Measurements from ENCODE around the gene RAMACL. TPM values are rescaled to one million over a fixed set of nuclear protein-coding genes. Genes with fewer than 3 reads are reported as not detected.

Gene RAMACL
- total RNA-seq, 1 experiment from 2014 or later = 0.77 TPM

DNA sequence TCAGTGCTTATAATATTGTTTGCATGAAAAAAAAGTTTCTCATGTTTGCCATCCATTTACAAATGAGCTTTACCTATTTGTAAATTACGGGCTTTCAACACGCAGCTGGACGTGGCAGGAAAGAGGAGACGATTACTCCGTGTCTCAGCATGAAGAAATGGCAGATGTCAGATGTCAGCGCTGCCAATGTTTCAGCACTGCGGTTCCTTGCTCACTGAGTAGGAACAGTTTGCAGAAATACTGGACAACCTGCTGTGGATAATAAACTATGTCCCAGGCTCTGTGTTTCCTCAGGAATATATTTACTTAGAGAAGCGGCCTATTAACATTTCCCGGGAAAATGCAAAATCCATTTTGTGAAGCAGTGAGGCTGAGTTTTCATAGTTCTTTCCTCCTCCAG lies 22.7 kb downstream of the RAMACL start:
- no peak for DNase-seq (ENCODE audit: low spot score)
- Histone ChIP-seq H3K4me1 (ENCODE audit: insufficient read depth, low read length, poor library complexity, severe bottlenecking) (no peaks in the 10 kb centered on the region), H3K9me3 (ENCODE audit: low read depth, low read length, poor library complexity, severe bottlenecking) (no peaks in the 10 kb centered on the region), H3K36me3 (ENCODE audit: insufficient read depth, low read length, poor library complexity, severe bottlenecking) (no peaks in the 10 kb centered on the region), H3K4me3 (ENCODE audit: low read depth, low read length, poor library complexity, severe bottlenecking) (no peak overlapping the region), H3K27ac (ENCODE audit: low read depth, low read length, poor library complexity, severe bottlenecking) (no peak overlapping the region), H3K27me3 (replicated peaks; ENCODE audit: insufficient read depth, low read depth, low read length, poor library complexity) (no peaks in the 10 kb centered on the region)
- intact Hi-C loops (cut with micrococcal nuclease; ENCODE audit: unreplicated experiment) = no loop called here
- POLR2A ChIA-PET (ENCODE audit: low non-redundant PET) = no interaction called here
- TF ChIP-seq EZH2 (IDR thresholded peaks at IDR 0.05; ENCODE audit: borderline replicate concordance, low read depth, low read length, poor library complexity, severe bottlenecking) = no peak
- TF ChIP-seq, protein P1, sequence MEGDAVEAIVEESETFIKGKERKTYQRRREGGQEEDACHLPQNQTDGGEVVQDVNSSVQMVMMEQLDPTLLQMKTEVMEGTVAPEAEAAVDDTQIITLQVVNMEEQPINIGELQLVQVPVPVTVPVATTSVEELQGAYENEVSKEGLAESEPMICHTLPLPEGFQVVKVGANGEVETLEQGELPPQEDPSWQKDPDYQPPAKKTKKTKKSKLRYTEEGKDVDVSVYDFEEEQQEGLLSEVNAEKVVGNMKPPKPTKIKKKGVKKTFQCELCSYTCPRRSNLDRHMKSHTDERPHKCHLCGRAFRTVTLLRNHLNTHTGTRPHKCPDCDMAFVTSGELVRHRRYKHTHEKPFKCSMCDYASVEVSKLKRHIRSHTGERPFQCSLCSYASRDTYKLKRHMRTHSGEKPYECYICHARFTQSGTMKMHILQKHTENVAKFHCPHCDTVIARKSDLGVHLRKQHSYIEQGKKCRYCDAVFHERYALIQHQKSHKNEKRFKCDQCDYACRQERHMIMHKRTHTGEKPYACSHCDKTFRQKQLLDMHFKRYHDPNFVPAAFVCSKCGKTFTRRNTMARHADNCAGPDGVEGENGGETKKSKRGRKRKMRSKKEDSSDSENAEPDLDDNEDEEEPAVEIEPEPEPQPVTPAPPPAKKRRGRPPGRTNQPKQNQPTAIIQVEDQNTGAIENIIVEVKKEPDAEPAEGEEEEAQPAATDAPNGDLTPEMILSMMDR (conservative IDR thresholded peaks at IDR 0.05; ENCODE audit: low read depth, low read length) = no peak
- no TSS peak for BruUV-seq (replicated peaks)
- CTCF ChIA-PET = interaction anchor here (0.7 kb wide), 1 partner anchor 143 kb away, joined by 3 read pairs; no protein-coding TSS in a partner anchor

DNA sequence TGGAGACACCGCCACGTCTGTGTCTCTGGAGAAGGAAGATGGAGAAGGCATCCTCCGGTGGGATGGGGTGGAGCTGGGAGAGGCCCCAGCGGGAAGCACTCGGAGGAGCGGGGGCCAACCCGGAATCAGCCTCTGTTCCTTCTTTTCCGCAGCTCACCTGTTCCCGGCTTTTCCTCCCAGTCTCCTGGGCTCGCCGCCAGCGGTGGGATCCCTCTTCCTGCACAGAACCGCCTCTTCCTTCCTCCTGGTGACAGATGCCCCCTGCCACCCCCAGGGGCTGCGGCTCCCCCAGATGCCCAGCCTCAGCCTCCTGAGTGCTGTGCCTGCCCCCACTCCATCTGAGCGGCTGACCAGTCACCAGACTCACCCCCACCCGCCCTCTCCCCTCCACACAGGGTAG lies 23.3 kb downstream of the RAMACL start:
- ChIA-PET POLR2A (ENCODE audit: low non-redundant PET) (no interaction called here), CTCF (no interaction called here)

DNA sequence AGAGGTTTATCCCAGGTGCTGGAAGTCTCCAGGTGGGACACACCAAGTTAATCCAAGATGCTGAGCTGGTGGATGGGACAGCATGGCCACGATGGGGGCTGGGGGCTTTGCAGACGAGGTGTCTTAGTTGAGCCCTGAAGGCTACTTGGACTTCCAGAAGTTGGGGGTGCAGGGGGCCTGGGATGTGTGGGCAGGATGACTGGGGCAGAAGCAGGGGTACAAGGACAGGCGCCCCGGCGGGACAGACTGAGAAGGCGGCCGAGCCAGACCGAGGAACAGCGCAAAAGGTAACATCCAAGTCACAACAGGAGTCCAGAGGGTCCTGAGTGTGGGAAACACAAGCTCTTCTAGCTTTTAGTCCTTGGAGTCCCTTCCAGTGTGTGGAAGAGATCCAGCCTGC lies 23.8 kb downstream of the RAMACL start:
- Histone ChIP-seq H3K27ac (ENCODE audit: low read depth, low read length, poor library complexity, severe bottlenecking) (no peak overlapping the region), H3K4me1 (ENCODE audit: insufficient read depth, low read length, poor library complexity, severe bottlenecking) (no peaks in the 10 kb centered on the region), H3K27me3 (replicated peaks; ENCODE audit: insufficient read depth, low read depth, low read length, poor library complexity) (no peaks in the 10 kb centered on the region), H3K4me3 (ENCODE audit: low read depth, low read length, poor library complexity, severe bottlenecking) (no peak overlapping the region), H3K36me3 (ENCODE audit: insufficient read depth, low read length, poor library complexity, severe bottlenecking) (no peaks in the 10 kb centered on the region), H3K9me3 (ENCODE audit: low read depth, low read length, poor library complexity, severe bottlenecking) (no peaks in the 10 kb centered on the region)
- no TSS peak for BruUV-seq (replicated peaks)
- DNase-seq (ENCODE audit: low spot score) = no peak
- ChIA-PET CTCF (no interaction called here), POLR2A (ENCODE audit: low non-redundant PET) (no interaction called here)
- TF ChIP-seq EZH2 (IDR thresholded peaks at IDR 0.05; ENCODE audit: borderline replicate concordance, low read depth, low read length, poor library complexity, severe bottlenecking) = no peak
- TF ChIP-seq, protein P1 (conservative IDR thresholded peaks at IDR 0.05; ENCODE audit: low read depth, low read length) = no peak
- intact Hi-C loops (cut with micrococcal nuclease; ENCODE audit: unreplicated experiment) = no loop called here

More for the DNA sequence above, 23.3 kb downstream of the RAMACL start:
- BruUV-seq (replicated peaks) = no TSS peak
- Histone ChIP-seq H3K9me3 (ENCODE audit: low read depth, low read length, poor library complexity, severe bottlenecking) (no peaks in the 10 kb centered on the region), H3K4me3 (ENCODE audit: low read depth, low read length, poor library complexity, severe bottlenecking) (no peak overlapping the region), H3K27me3 (replicated peaks; ENCODE audit: insufficient read depth, low read depth, low read length, poor library complexity) (no peaks in the 10 kb centered on the region), H3K4me1 (ENCODE audit: insufficient read depth, low read length, poor library complexity, severe bottlenecking) (no peaks in the 10 kb centered on the region), H3K36me3 (ENCODE audit: insufficient read depth, low read length, poor library complexity, severe bottlenecking) (no peaks in the 10 kb centered on the region), H3K27ac (ENCODE audit: low read depth, low read length, poor library complexity, severe bottlenecking) (no peak overlapping the region)
- no peak for TF ChIP-seq EZH2 (IDR thresholded peaks at IDR 0.05; ENCODE audit: borderline replicate concordance, low read depth, low read length, poor library complexity, severe bottlenecking)
- TF ChIP-seq, protein P1 (conservative IDR thresholded peaks at IDR 0.05; ENCODE audit: low read depth, low read length) = no peak
- DNase-seq (ENCODE audit: low spot score) = no peak
- intact Hi-C loops (cut with micrococcal nuclease; ENCODE audit: unreplicated experiment) = no loop called here

Measured in A673 (cell line).